B cell (primary cell): ENCODE results near the gene DIP2B. TPM values are rescaled to one million over a fixed set of nuclear protein-coding genes. Genes with fewer than 3 reads are reported as not detected.

Source experiments
- ATAC-seq: fragments of 200-7000 bp; cut with Tn5 transposase; one replicate; pipeline ENCODE4 v1.10.0; 2021; ENCODE audit warnings: low read depth, mild to moderate bottlenecking, moderate number of reproducible peaks, moderate library complexity
- CTCF ChIA-PET: fragments of 350-600 bp; sonication (Branson Sonifier 250); formaldehyde crosslinking; loops from one replicate; lab custom pipeline; 2021; ENCODE audit warnings: antibody characterized with exemption, inconsistent platforms; lab: Charles Lee
- POLR2A ChIA-PET: fragments of 350-600 bp; sonication (Branson Sonifier 250); formaldehyde crosslinking; loops from one replicate; lab custom pipeline; 2021; ENCODE audit warnings: antibody characterized with exemption; lab: Charles Lee
- DNase-seq: peaks from one replicate; pipeline ENCODE4 v3.0.0; 2013
- H2AFZ ChIP-seq: 2 replicates; pipeline ENCODE4 v1.6.1; 2012; ENCODE audit warnings: mild to moderate bottlenecking, low read depth, low read length; ENCODE audit not compliant: insufficient read depth, poor library complexity, severe bottlenecking
- H3K27ac ChIP-seq, 2 donors: 1 replicate in 1 of 2; 2 replicates in 1 of 2; pipeline ENCODE4 v1.5.1; 2012 to 2013; ENCODE audit warnings: low read length in 2 of 2, mild to moderate bottlenecking in 2 of 2, moderate library complexity in 1 of 2
- H3K27me3 ChIP-seq, 4 experiments: fragments of 200-600 bp in 1 of 4; sonication (generic) in 1 of 4; replicated peaks in 1 of 4; 1 replicate in 2 of 4; 2 replicates in 2 of 4; pipeline versions ENCODE4 v1.6.1 to v1.7.0; 2013 to 2016; ENCODE audit warnings: low read length in 3 of 4, mild to moderate bottlenecking in 2 of 4, mixed read lengths in 1 of 4, moderate library complexity in 1 of 4; ENCODE audit not compliant: insufficient read depth in 4 of 4, control insufficient read depth in 3 of 4; ENCODE audit errors: control extremely low read depth in 1 of 4
- H3K36me3 ChIP-seq, 2 experiments: replicated peaks in 1 of 2; 1 replicate in 1 of 2; 2 replicates in 1 of 2; pipeline versions ENCODE4 v1.6.1 to v1.7.1; 2013; ENCODE audit warnings: low read length in 1 of 2; ENCODE audit not compliant: insufficient read depth in 2 of 2, control insufficient read depth in 1 of 2; ENCODE audit errors: control extremely low read depth in 1 of 2, extremely low read depth in 1 of 2
- H3K4me1 ChIP-seq, 2 donors: fragments of 200-600 bp in 1 of 2; sonication (generic) in 1 of 2; 1 replicate in 1 of 2; 2 replicates in 1 of 2; pipeline versions ENCODE4 v1.5.1 to v1.6.1; 2013 to 2017; ENCODE audit warnings: low read length in 2 of 2; ENCODE audit not compliant: control insufficient read depth in 2 of 2, insufficient read depth in 2 of 2
- H3K4me2 ChIP-seq: replicated peaks from 2 replicates; pipeline ENCODE3; 2012; ENCODE audit warnings: mild to moderate bottlenecking, low read depth, low read length; ENCODE audit not compliant: poor library complexity, severe bottlenecking
- H3K4me3 ChIP-seq, 5 experiments: fragments of 200-600 bp in 1 of 5; sonication (generic) in 1 of 5; 1 replicate in 3 of 5; 2 replicates in 2 of 5; pipeline versions ENCODE4 v1.5.1 to v1.7.0; 2011 to 2016; ENCODE audit warnings: low read length in 4 of 5, mild to moderate bottlenecking in 4 of 5, low read depth in 2 of 5, control low read depth in 1 of 5, moderate library complexity in 1 of 5; ENCODE audit not compliant: insufficient read depth in 1 of 5; ENCODE audit errors: control extremely low read depth in 1 of 5, extremely low read depth in 1 of 5
- H3K79me2 ChIP-seq: fragments of 200-600 bp; sonication (generic); one replicate; pipeline ENCODE4 v1.6.0; 2016; ENCODE audit warnings: low read length; ENCODE audit not compliant: control insufficient read depth, insufficient read depth
- H3K9ac ChIP-seq: fragments of 200-600 bp; sonication (generic); 2 replicates; pipeline ENCODE4 v1.6.1; 2017; ENCODE audit warnings: mild to moderate bottlenecking, low read length, moderate library complexity
- H3K9me3 ChIP-seq, 3 donors: one replicate each; pipeline versions ENCODE4 v1.6.1 to v1.7.1; 2013; ENCODE audit warnings: low read length in 2 of 3; ENCODE audit not compliant: control insufficient read depth in 2 of 3, insufficient read depth in 1 of 3; ENCODE audit errors: control extremely low read depth in 1 of 3
- H4K20me1 ChIP-seq: 2 replicates; pipeline ENCODE4 v1.6.0; 2012; ENCODE audit warnings: mild to moderate bottlenecking, low read length; ENCODE audit not compliant: insufficient read depth, control insufficient read depth, poor library complexity, severe bottlenecking
- H3K27ac Mint-ChIP-seq: one replicate; pipeline ENCODE4 v1.8.0; 2021; ENCODE audit warnings: mixed read lengths
- H3K27me3 Mint-ChIP-seq: one replicate; pipeline ENCODE4 v1.8.0; 2021; ENCODE audit warnings: mixed read lengths
- H3K4me1 Mint-ChIP-seq: one replicate; pipeline ENCODE4 v1.8.0; 2021; ENCODE audit warnings: mixed read lengths
- H3K4me3 Mint-ChIP-seq: one replicate; pipeline ENCODE4 v1.8.0; 2021; ENCODE audit warnings: mixed read lengths
- H3K9me3 Mint-ChIP-seq: one replicate; pipeline ENCODE4 v1.8.0; 2022; ENCODE audit warnings: mixed read lengths; ENCODE audit not compliant: insufficient read depth
- EZH2 ChIP-seq: IDR thresholded peaks from 2 replicates; pipeline ENCODE4 v1.6.1; 2012; ENCODE audit warnings: borderline replicate concordance, low read depth, mild to moderate bottlenecking, moderate library complexity, low read length; ENCODE audit not compliant: insufficient read depth, poor library complexity, severe bottlenecking
- WGBS: methylation state at CpG from one replicate; pipeline ENCODE4 v1.1.5; 2013; ENCODE audit warnings: missing lambda C conversion rate; ENCODE audit not compliant: insufficient coverage; 5-methylcytosine and 5-hydroxymethylcytosine counted together
- intact Hi-C: fragments of 100-400 bp; cut with micrococcal nuclease; formaldehyde crosslinking; loops from one replicate; pipeline ENCODE4 v1.10.0; 2022
- polyA plus RNA-seq: library from polyadenylated mRNA; depleted of rRNA; stranded (reverse); fragments of >200 nt; gene quantifications from 2 replicates; pipeline ENCODE4 v1.2.3, GENCODE V29; 2012
- total RNA-seq, 2 donors: library from RNA; stranded (reverse); fragments of 120-200 nt in 1 of 2; gene quantifications; 1 replicate in 1 of 2; 2 replicates in 1 of 2; pipeline versions ENCODE4 v1.2.3 to v1.2.4, GENCODE V29; 2013 to 2022
- TF ChIP-seq, protein P1 (sequence below): fragments of 200-600 bp; IDR thresholded peaks from one replicate; pipeline ENCODE4 v1.8.0; 2022; ENCODE audit warnings: antibody characterized with exemption, mild to moderate bottlenecking

Gene DIP2B
- total and polyA plus RNA-seq, 2 donors (not counting 1 experiment from before 2014, with no cell fraction given), result 16.4 to 38.8 TPM

DNA sequence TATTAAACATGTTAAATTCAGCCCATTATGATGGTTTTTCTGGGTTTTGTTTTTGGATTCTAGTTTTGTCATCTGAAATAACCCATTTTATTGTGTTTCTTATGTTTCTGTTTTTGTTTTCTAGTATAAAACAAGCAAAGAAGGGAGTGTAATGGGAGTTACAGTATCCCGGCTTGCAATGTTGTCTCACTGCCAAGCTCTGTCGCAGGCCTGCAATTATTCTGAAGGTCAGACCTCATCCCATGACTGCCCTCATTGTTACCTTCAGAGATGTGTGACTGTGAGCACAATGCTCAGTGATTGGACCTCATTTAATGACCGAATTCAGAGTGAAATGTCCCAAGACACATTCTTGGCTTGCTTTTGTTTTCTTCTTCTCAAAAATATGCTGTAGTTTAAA, 186.1 kb downstream of the DIP2B start:
- ATAC-seq (no peak), DNase-seq (no peak)
- intact Hi-C loops, result no loop called here
- Mint-ChIP-seq H3K27ac (no peak overlapping the region), H3K9me3 (no peaks in the 10 kb centered on the region), H3K4me3 (no peak overlapping the region), H3K27me3 (no peaks in the 10 kb centered on the region), H3K4me1 (no peaks in the 10 kb centered on the region)
- Histone ChIP-seq H3K9ac (no peak overlapping the region), H4K20me1 (no peaks in the 10 kb centered on the region), H3K4me3 (no peak overlapping the region), H3K79me2 (no peaks in the 10 kb centered on the region), H3K36me3 (peaks cover 8 to 74% of the 10 kb centered on the region in 2 experiments), H3K4me1 (no peaks in the 10 kb centered on the region), H3K27me3 (no peaks in the 10 kb centered on the region), H3K27ac (no peak overlapping the region), H2AFZ (no peak overlapping the region), H3K4me2 (no peak overlapping the region), H3K9me3 (no peaks in the 10 kb centered on the region)
- ChIA-PET POLR2A (no interaction called here), CTCF (no interaction called here)
- TF ChIP-seq EZH2, result no peak
- TF ChIP-seq, protein P1, sequence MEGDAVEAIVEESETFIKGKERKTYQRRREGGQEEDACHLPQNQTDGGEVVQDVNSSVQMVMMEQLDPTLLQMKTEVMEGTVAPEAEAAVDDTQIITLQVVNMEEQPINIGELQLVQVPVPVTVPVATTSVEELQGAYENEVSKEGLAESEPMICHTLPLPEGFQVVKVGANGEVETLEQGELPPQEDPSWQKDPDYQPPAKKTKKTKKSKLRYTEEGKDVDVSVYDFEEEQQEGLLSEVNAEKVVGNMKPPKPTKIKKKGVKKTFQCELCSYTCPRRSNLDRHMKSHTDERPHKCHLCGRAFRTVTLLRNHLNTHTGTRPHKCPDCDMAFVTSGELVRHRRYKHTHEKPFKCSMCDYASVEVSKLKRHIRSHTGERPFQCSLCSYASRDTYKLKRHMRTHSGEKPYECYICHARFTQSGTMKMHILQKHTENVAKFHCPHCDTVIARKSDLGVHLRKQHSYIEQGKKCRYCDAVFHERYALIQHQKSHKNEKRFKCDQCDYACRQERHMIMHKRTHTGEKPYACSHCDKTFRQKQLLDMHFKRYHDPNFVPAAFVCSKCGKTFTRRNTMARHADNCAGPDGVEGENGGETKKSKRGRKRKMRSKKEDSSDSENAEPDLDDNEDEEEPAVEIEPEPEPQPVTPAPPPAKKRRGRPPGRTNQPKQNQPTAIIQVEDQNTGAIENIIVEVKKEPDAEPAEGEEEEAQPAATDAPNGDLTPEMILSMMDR, result no peak
- 100% methylated on average over 2 of the region's 3 CpGs for WGBS

DNA sequence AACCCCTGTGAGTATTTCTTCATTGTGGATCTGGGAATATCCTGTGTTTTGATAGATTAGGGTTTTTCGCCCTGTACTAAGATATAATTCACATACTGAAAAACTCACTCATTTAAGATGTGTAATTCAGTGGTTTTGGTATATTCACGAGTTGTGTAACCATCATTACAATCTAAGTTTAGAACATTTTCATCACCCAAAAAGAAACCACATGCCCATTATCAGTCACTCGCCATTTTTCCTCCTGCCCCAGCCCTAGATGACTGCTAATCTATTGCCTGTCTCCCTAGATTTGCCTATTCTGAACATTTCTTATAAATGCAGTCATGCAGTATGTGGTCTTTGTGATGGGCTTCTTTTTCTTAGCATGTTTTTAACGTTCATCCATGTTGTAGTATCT, 191.2 kb downstream of the DIP2B start:
- H3K4me3 ChIP-seq, result no peak overlapping the region
- no peak overlapping the region for H2AFZ ChIP-seq
- no peak for ATAC-seq
- H3K36me3 ChIP-seq, result peaks cover 10 to 82% of the 10 kb centered on the region in 2 experiments
- CTCF ChIA-PET, result no interaction called here
- Mint-ChIP-seq H3K4me3 (no peak overlapping the region), H3K4me1 (no peaks in the 10 kb centered on the region), H3K27ac (no peak overlapping the region), H3K27me3 (no peaks in the 10 kb centered on the region), H3K9me3 (no peaks in the 10 kb centered on the region)
- TF ChIP-seq EZH2, result no peak
- TF ChIP-seq, protein P1, result no peak
- WGBS, result no CpG with 5 or more reads among the region's 4 CpGs
- H3K9ac ChIP-seq, result no peak overlapping the region
- H3K27me3 ChIP-seq, result no peaks in the 10 kb centered on the region
- H3K27ac ChIP-seq, result no peak overlapping the region
- intact Hi-C loops, result no loop called here
- H3K9me3 ChIP-seq, result no peaks in the 10 kb centered on the region
- POLR2A ChIA-PET, result no interaction called here
- no peaks in the 10 kb centered on the region for H3K79me2 ChIP-seq
- no peak overlapping the region for H3K4me2 ChIP-seq
- no peaks in the 10 kb centered on the region for H4K20me1 ChIP-seq
- DNase-seq, result no peak
- H3K4me1 ChIP-seq, result no peaks in the 10 kb centered on the region
